HEK293 (cell line): ENCODE results near the gene DCAF6.

Experiments
- CTCF ChIP-seq: fragments of 450-650 bp; formaldehyde crosslinking; IDR thresholded peaks from 2 replicates; pipeline ENCODE4 v1.5.1; 2016; ENCODE audit warnings: missing biosample characterization, missing genetic modification characterization
- GLI4 ChIP-seq: fragments of 450-650 bp; formaldehyde crosslinking; IDR thresholded peaks from 2 replicates; pipeline ENCODE4 v1.5.1; 2016; ENCODE audit warnings: missing biosample characterization, missing genetic modification characterization
- GLIS1 ChIP-seq: fragments of 450-650 bp; formaldehyde crosslinking; IDR thresholded peaks from 2 replicates; pipeline ENCODE4 v1.5.1; 2016; ENCODE audit warnings: missing biosample characterization, missing genetic modification characterization
- INSM2 ChIP-seq: fragments of 450-650 bp; formaldehyde crosslinking; IDR thresholded peaks from 2 replicates; pipeline ENCODE4 v1.5.1; 2016; ENCODE audit warnings: missing biosample characterization, missing genetic modification characterization
- KLF17 ChIP-seq: fragments of 450-650 bp; formaldehyde crosslinking; IDR thresholded peaks from 2 replicates; pipeline ENCODE4 v1.5.1; 2016; ENCODE audit warnings: missing biosample characterization, missing genetic modification characterization
- PATZ1 ChIP-seq: fragments of 450-650 bp; formaldehyde crosslinking; IDR thresholded peaks from 2 replicates; pipeline ENCODE4 v1.5.1; 2016; ENCODE audit warnings: missing biosample characterization, missing genetic modification characterization
- ZBTB1 ChIP-seq: fragments of 450-650 bp; formaldehyde crosslinking; IDR thresholded peaks from 2 replicates; pipeline ENCODE4 v1.5.1; 2016; ENCODE audit warnings: missing biosample characterization, missing genetic modification characterization
- ZBTB48 ChIP-seq: fragments of 450-650 bp; formaldehyde crosslinking; IDR thresholded peaks from 2 replicates; pipeline ENCODE4 v1.5.1; 2016; ENCODE audit warnings: missing biosample characterization, missing genetic modification characterization
- ZFHX2 ChIP-seq: fragments of 450-650 bp; formaldehyde crosslinking; conservative IDR thresholded peaks from 2 replicates; pipeline ENCODE4 v1.5.1; 2016; ENCODE audit warnings: missing biosample characterization, missing genetic modification characterization
- ZFP37 ChIP-seq: fragments of 450-650 bp; formaldehyde crosslinking; IDR thresholded peaks from 2 replicates; pipeline ENCODE4 v1.5.1; 2016; ENCODE audit warnings: missing biosample characterization, missing genetic modification characterization
- ZNF157 ChIP-seq: fragments of 450-650 bp; formaldehyde crosslinking; IDR thresholded peaks from 2 replicates; pipeline ENCODE4 v1.5.1; 2016; ENCODE audit warnings: missing biosample characterization, missing genetic modification characterization
- ZNF16 ChIP-seq: fragments of 450-650 bp; formaldehyde crosslinking; IDR thresholded peaks from 2 replicates; pipeline ENCODE4 v1.5.1; 2016; ENCODE audit warnings: low read depth, missing biosample characterization, missing genetic modification characterization
- ZNF174 ChIP-seq: fragments of 450-650 bp; formaldehyde crosslinking; IDR thresholded peaks from 2 replicates; pipeline ENCODE4 v1.5.0; 2017; ENCODE audit warnings: missing biosample characterization, mild to moderate bottlenecking, missing genetic modification characterization
- ZNF2 ChIP-seq: fragments of 450-650 bp; formaldehyde crosslinking; IDR thresholded peaks from 2 replicates; pipeline ENCODE4 v1.5.1; 2016; ENCODE audit warnings: missing biosample characterization, missing genetic modification characterization
- ZNF292 ChIP-seq: fragments of 450-650 bp; formaldehyde crosslinking; IDR thresholded peaks from 2 replicates; pipeline ENCODE4 v1.5.1; 2016; ENCODE audit warnings: low read depth, missing biosample characterization, missing genetic modification characterization, borderline replicate concordance
- ZNF324 ChIP-seq: fragments of 450-650 bp; formaldehyde crosslinking; IDR thresholded peaks from 2 replicates; pipeline ENCODE4 v1.5.1; 2016; ENCODE audit warnings: missing biosample characterization, missing genetic modification characterization
- ZNF561 ChIP-seq: fragments of 450-650 bp; IDR thresholded peaks from 2 replicates; pipeline ENCODE4 v1.5.1; 2018; ENCODE audit warnings: missing biosample characterization, missing genetic modification characterization, borderline replicate concordance
- ZNF580 ChIP-seq: fragments of 450-650 bp; formaldehyde crosslinking; IDR thresholded peaks from 2 replicates; pipeline ENCODE4 v1.5.1; 2016; ENCODE audit warnings: missing biosample characterization, missing genetic modification characterization
- ZNF585B ChIP-seq: fragments of 450-650 bp; formaldehyde crosslinking; IDR thresholded peaks from 2 replicates; pipeline ENCODE4 v1.5.1; 2016; ENCODE audit warnings: missing biosample characterization, missing genetic modification characterization
- ZNF600 ChIP-seq: fragments of 450-650 bp; formaldehyde crosslinking; IDR thresholded peaks from 2 replicates; pipeline ENCODE4 v1.5.1; 2016; ENCODE audit warnings: missing biosample characterization, missing genetic modification characterization
- ZNF639 ChIP-seq: fragments of 450-650 bp; formaldehyde crosslinking; IDR thresholded peaks from 2 replicates; pipeline ENCODE4 v1.5.1; 2016; ENCODE audit warnings: missing biosample characterization, missing genetic modification characterization
- ZNF704 ChIP-seq: fragments of 450-650 bp; formaldehyde crosslinking; IDR thresholded peaks from 2 replicates; pipeline ENCODE4 v1.5.1; 2016; ENCODE audit warnings: missing biosample characterization, missing genetic modification characterization
- ZNF777 ChIP-seq: fragments of 450-650 bp; formaldehyde crosslinking; IDR thresholded peaks from 2 replicates; pipeline ENCODE4 v1.5.1; 2017; ENCODE audit warnings: missing biosample characterization, missing genetic modification characterization, borderline replicate concordance
- ZSCAN5A ChIP-seq: fragments of 450-650 bp; formaldehyde crosslinking; IDR thresholded peaks from 2 replicates; pipeline ENCODE4 v1.5.1; 2016; ENCODE audit warnings: missing biosample characterization, missing genetic modification characterization

DCAF6 gene

GRCh38 chr1:167935216-167936067 lies 1.0 kb upstream of the DCAF6 start (continued):
- TF ChIP-seq ZFP37 (tag by site-specific recombination) (peak; percentile 89), ZNF292 (no peak), CTCF (tag by site-specific recombination) (peak; percentile 69; the same call in 1 of the 2 replicates), ZNF580 (tag by site-specific recombination) (0 out of 2 replicates have a peak, but pooled peaks have one; percentile 8), ZFHX2 (tag by site-specific recombination) (peak; percentile 96), ZNF2 (tag by site-specific recombination) (0 out of 2 replicates have a peak, but pooled peaks have one; percentile 69), ZNF16 (no peak), ZNF157 (no peak), ZBTB48 (tag by site-specific recombination) (peak; percentile 97), ZNF600 (tag by site-specific recombination) (peak; percentile 97), ZNF777 (tag by site-specific recombination) (peak; percentile 73; the same call in 1 of the 2 replicates), ZNF561 (tag by site-specific recombination) (peak; percentile 100), ZNF639 (tag by site-specific recombination) (0 out of 2 replicates have a peak, but pooled peaks have one; percentile 14), PATZ1 (tag by site-specific recombination) (peak; percentile 100), KLF17 (tag by site-specific recombination) (0 out of 2 replicates have a peak, but pooled peaks have one; percentile 16), GLIS1 (peak; percentile 59), ZNF324 (tag by site-specific recombination) (peak; percentile 34; the same call in 1 of the 2 replicates), ZSCAN5A (tag by site-specific recombination) (peak; percentile 83; the same call in 1 of the 2 replicates), INSM2 (peak; percentile 49; the same call in 1 of the 2 replicates), GLI4 (no peak), ZNF585B (no peak), ZNF174 (tag by site-specific recombination) (no peak), ZNF704 (tag by site-specific recombination) (no peak), ZBTB1 (tag by site-specific recombination) (0 out of 2 replicates have a peak, but pooled peaks have one; percentile 43)
